Effector memory CD4-positive, alpha-beta T cell (primary cell): ENCODE measurements around the gene GTF2A1.

ENCODE experiments used
- DNase-seq, 3 donors: peaks; one replicate each; pipeline ENCODE4 v3.0.0-alpha.2; 2020
- H3K27ac ChIP-seq: 2 replicates; pipeline ENCODE4 v1.7.0; 2013; ENCODE audit warnings: mild to moderate bottlenecking, low read length, moderate library complexity; ENCODE audit not compliant: insufficient read depth, poor library complexity, severe bottlenecking
- H3K27me3 ChIP-seq: replicated peaks from 2 replicates; pipeline ENCODE4 v1.7.0; 2013; ENCODE audit warnings: mild to moderate bottlenecking, low read length; ENCODE audit not compliant: insufficient read depth, control insufficient read depth, poor library complexity, severe bottlenecking
- H3K36me3 ChIP-seq: 2 replicates; pipeline ENCODE4 v1.7.0; 2013; ENCODE audit warnings: mild to moderate bottlenecking, low read length, moderate library complexity; ENCODE audit not compliant: control insufficient read depth, insufficient read depth
- H3K4me1 ChIP-seq: 2 replicates; pipeline ENCODE4 v1.7.0; 2013; ENCODE audit warnings: low read length, mild to moderate bottlenecking; ENCODE audit not compliant: control insufficient read depth, insufficient read depth, poor library complexity, severe bottlenecking
- H3K4me3 ChIP-seq: 2 replicates; pipeline ENCODE4 v1.7.0; 2013; ENCODE audit warnings: low read length, low read depth, mild to moderate bottlenecking; ENCODE audit not compliant: insufficient read depth, poor library complexity, severe bottlenecking
- H3K9me3 ChIP-seq: 2 replicates; pipeline ENCODE4 v1.7.0; 2013; ENCODE audit warnings: mild to moderate bottlenecking, low read length, moderate library complexity; ENCODE audit not compliant: control insufficient read depth

GTF2A1 gene

DNA sequence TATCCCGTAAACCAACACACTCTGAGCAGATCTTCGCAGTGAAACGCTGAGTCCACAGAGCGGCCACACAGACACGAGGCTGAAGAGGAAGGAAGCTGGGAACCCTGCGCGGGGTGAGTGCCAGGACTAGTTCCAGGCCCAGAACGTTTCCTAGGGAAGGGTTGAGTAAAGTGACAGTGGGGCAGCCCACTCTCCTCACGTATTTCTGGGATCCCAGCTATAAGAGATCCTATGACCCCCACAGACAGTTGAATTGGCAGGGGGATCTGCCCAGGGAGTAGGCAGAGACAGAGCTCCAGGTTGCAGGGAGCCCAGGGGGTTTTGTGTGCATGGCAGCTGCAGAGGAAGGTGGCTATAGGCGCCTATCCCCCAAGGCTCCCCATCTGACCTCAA is 51.1 kb downstream of the GTF2A1 start:
- peaks cover 8% of the 10 kb centered on the region for H3K4me1 ChIP-seq
- H3K4me3 ChIP-seq: peak overlapping the region; percentile 56
- no peaks in the 10 kb centered on the region for H3K36me3 ChIP-seq
- no peak for DNase-seq
- H3K27ac ChIP-seq: peak overlapping the region; percentile 76
- no peaks in the 10 kb centered on the region for H3K27me3 ChIP-seq
- H3K9me3 ChIP-seq: no peaks in the 10 kb centered on the region

GRCh38 chr14:81169267-81169666 is 51.5 kb downstream of the GTF2A1 start:
- no peaks in the 10 kb centered on the region for H3K36me3 ChIP-seq
- no peaks in the 10 kb centered on the region for H3K27me3 ChIP-seq
- no peak for DNase-seq
- peak overlapping the region; percentile 76 for H3K27ac ChIP-seq
- no peaks in the 10 kb centered on the region for H3K9me3 ChIP-seq
- H3K4me1 ChIP-seq: peaks cover 8% of the 10 kb centered on the region
- no peak overlapping the region for H3K4me3 ChIP-seq

DNA sequence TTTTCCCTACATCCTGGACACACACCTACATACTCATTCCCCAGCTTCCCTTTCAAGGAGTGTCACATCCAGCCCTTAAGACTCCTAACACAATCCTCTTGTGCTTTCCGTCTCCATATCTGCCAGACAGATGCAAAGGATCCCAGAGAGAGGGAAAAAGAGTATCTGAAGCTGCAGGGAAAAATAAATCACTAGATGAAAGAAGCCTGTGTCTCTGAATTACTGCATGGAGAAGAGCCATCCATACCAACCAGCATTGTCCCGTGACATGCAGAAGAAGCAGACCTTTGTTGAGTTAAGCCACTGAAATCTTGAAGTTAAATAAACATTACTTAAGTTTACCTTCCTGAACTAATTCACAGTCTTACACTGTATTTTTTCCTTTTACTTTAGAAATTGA is 54.6 kb downstream of the GTF2A1 start:
- DNase-seq: no peak
- Histone ChIP-seq H3K4me3 (no peak overlapping the region), H3K27me3 (no peaks in the 10 kb centered on the region), H3K4me1 (peaks cover 8% of the 10 kb centered on the region), H3K36me3 (no peaks in the 10 kb centered on the region), H3K9me3 (no peaks in the 10 kb centered on the region), H3K27ac (no peak overlapping the region)

DNA sequence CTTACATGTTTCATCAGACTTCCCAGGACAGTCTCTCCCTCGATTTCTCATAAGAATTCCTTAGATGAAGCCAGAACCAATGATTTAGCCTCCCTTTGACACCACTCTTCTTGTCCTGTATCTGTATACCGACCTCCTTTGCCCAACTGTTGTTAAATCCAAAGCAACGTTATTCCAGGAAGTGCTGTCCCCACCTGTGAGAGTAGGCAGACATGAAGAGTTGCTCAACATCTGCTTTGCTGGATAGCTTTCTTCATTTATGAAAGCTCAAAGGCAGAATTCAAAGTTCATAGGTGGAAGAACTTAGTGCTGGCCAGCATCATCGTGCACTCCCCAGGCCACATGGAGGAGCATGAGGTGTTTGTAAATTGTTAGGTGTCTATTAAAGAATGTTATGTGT is 55.6 kb downstream of the GTF2A1 start:
- H3K36me3 ChIP-seq: no peaks in the 10 kb centered on the region
- DNase-seq: no peak
- no peaks in the 10 kb centered on the region for H3K27me3 ChIP-seq
- H3K27ac ChIP-seq: no peak overlapping the region
- H3K4me1 ChIP-seq: peaks cover 5% of the 10 kb centered on the region
- no peaks in the 10 kb centered on the region for H3K9me3 ChIP-seq
- no peak overlapping the region for H3K4me3 ChIP-seq

GRCh38 chr14:81164167-81164774 is 56.5 kb downstream of the GTF2A1 start:
- DNase-seq: peak in 1 of 3 donors; percentile 8
- Histone ChIP-seq H3K27me3 (no peaks in the 10 kb centered on the region), H3K27ac (no peak overlapping the region), H3K36me3 (no peaks in the 10 kb centered on the region), H3K4me1 (peaks cover 2% of the 10 kb centered on the region), H3K4me3 (no peak overlapping the region), H3K9me3 (no peaks in the 10 kb centered on the region)

GRCh38 chr14:81162941-81163340 is 57.8 kb downstream of the GTF2A1 start:
- no peaks in the 10 kb centered on the region for H3K27me3 ChIP-seq
- DNase-seq: no peak
- no peaks in the 10 kb centered on the region for H3K4me1 ChIP-seq
- H3K27ac ChIP-seq: no peak overlapping the region
- no peaks in the 10 kb centered on the region for H3K9me3 ChIP-seq
- H3K4me3 ChIP-seq: no peak overlapping the region
- H3K36me3 ChIP-seq: no peaks in the 10 kb centered on the region

GRCh38 chr14:81161749-81162148 is 59.0 kb downstream of the GTF2A1 start:
- Histone ChIP-seq H3K27me3 (no peaks in the 10 kb centered on the region), H3K4me1 (no peaks in the 10 kb centered on the region), H3K9me3 (no peaks in the 10 kb centered on the region), H3K36me3 (no peaks in the 10 kb centered on the region), H3K4me3 (no peak overlapping the region), H3K27ac (no peak overlapping the region)
- DNase-seq: no peak

DNA sequence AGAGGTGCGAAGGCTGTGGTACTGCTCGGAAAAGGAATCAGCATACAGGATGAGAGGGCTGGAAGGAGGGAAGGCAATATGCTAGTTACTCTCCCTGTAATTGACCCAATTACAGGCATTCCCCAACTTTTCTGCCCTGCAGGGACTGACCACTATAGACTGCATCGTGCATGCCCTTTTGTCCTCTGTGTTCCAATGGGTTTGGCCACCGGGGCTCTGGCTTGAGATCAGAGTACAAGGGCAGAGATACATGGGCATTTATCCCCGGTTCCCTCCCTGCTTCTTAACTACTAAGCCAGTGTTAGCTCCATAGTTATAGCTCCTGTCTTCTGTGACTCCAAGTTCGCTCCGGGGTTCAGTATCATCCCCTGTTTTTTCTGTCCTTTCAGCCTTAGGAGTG is 59.7 kb downstream of the GTF2A1 start:
- Histone ChIP-seq H3K4me1 (no peaks in the 10 kb centered on the region), H3K27me3 (no peaks in the 10 kb centered on the region), H3K9me3 (no peaks in the 10 kb centered on the region), H3K27ac (no peak overlapping the region), H3K36me3 (no peaks in the 10 kb centered on the region), H3K4me3 (no peak overlapping the region)
- no peak for DNase-seq

DNA sequence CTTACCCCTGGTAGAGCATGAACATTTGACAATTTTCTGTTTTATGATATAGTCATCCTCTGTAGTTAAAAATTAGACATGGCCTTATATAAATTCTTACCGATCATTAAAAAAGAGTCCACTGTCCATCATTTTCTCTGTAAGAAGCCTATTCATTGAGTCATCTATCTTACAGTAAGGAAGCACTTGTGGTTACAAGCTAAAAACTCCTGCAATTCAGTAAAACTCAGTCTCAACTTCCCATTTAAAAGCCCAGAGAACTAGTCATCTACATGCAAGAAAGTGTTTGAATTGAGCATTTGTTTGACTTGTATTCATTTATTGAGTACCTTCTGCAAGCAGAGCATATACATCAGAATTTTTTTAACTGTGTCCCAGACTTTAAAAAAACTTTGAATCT is 63.3 kb downstream of the GTF2A1 start:
- no peaks in the 10 kb centered on the region for H3K9me3 ChIP-seq
- H3K27me3 ChIP-seq: no peaks in the 10 kb centered on the region
- H3K36me3 ChIP-seq: no peaks in the 10 kb centered on the region
- H3K27ac ChIP-seq: no peak overlapping the region
- no peaks in the 10 kb centered on the region for H3K4me1 ChIP-seq
- no peak for DNase-seq
- H3K4me3 ChIP-seq: no peak overlapping the region

GRCh38 chr14:81153187-81153586 is 67.6 kb downstream of the GTF2A1 start:
- H3K9me3 ChIP-seq: no peaks in the 10 kb centered on the region
- H3K27me3 ChIP-seq: no peaks in the 10 kb centered on the region
- no peaks in the 10 kb centered on the region for H3K4me1 ChIP-seq
- H3K36me3 ChIP-seq: no peaks in the 10 kb centered on the region
- H3K27ac ChIP-seq: no peak overlapping the region
- DNase-seq: no peak
- no peak overlapping the region for H3K4me3 ChIP-seq
